ENCODE results near the gene WNK2. TPM values are rescaled to one million over a fixed set of nuclear protein-coding genes. Genes with fewer than 3 reads are reported as not detected.

WNK2 gene
- total and polyA plus RNA-seq, 2 donors (not counting 3 experiments of a cell fraction or from before 2014, with no cell fraction given) = not detected

GRCh38 chr9:93247892-93248291 lies 64.0 kb downstream of the WNK2 start:
- intact Hi-C loops (cut with micrococcal nuclease) (no loop called here), dilution Hi-C loops (cut with MboI; ENCODE audit: extremely low pct_ligation_motif_present, low sequenced_read_pairs) (no loop called here)
- TF ChIP-seq MAX (IDR thresholded peaks at IDR 0.05; ENCODE audit: insufficient read depth, insufficient read length) = no peak
- no peak for TF ChIP-seq JUN (IDR thresholded peaks at IDR 0.05; ENCODE audit: borderline replicate concordance, insufficient read depth, insufficient read length, low read depth)
- no peak for TF ChIP-seq EZH2 (IDR thresholded peaks at IDR 0.05; ENCODE audit: borderline replicate concordance, low read depth, low read length, severe bottlenecking)
- no peak for TF ChIP-seq MYC (IDR thresholded peaks at IDR 0.05; ENCODE audit: low read depth, low read length)
- H4K20me1 ChIP-seq (replicated peaks; ENCODE audit: control insufficient read depth, extremely low read depth, insufficient read depth, low read length) = no peaks in the 10 kb centered on the region
- no peak for FAIRE-seq
- H3K79me2 ChIP-seq (ENCODE audit: control insufficient read depth, insufficient read depth, low read length) = no peaks in the 10 kb centered on the region
- no peak overlapping the region for H2AFZ ChIP-seq (ENCODE audit: low read depth, low read length)
- ChIA-PET POLR2A (no interaction called here), CTCF (no interaction called here)
- BruUV-seq (replicated peaks) = no TSS peak
- no peak overlapping the region for H3K27ac ChIP-seq (ENCODE audit: insufficient read depth, low read depth, low read length)
- H3K4me2 ChIP-seq (ENCODE audit: insufficient read depth, low read length) = no peak overlapping the region
- H3K9ac ChIP-seq (replicated peaks; ENCODE audit: extremely low read depth, insufficient read depth, low read length) = no peak overlapping the region
- no peaks in the 10 kb centered on the region for H3K27me3 ChIP-seq (ENCODE audit: control insufficient read depth in 2 of 2, insufficient read depth in 2 of 2, low read length in 2 of 2)
- no peaks in the 10 kb centered on the region for H3K9me1 ChIP-seq (replicated peaks; ENCODE audit: control insufficient read depth, extremely low read depth, insufficient read depth, low read length)
- H3K9me3 ChIP-seq (replicated peaks; ENCODE audit: control insufficient read depth, insufficient read depth, low read length) = no peaks in the 10 kb centered on the region
- no peaks in the 10 kb centered on the region for H3K36me3 ChIP-seq (ENCODE audit: control insufficient read depth in 2 of 2, extremely low read depth in 1 of 2, insufficient read depth in 2 of 2, low read length in 2 of 2)
- DNase-seq (ENCODE audit: low read depth, low spot score) = no peak
- H3K4me1 ChIP-seq (ENCODE audit: control insufficient read depth, extremely low read depth, insufficient read depth, low read length) = no peaks in the 10 kb centered on the region
- no peak overlapping the region for H3K4me3 ChIP-seq (replicated peaks in 1 of 3; ENCODE audit: insufficient read depth in 1 of 3, low read depth in 1 of 3, low read length in 3 of 3)

GRCh38 chr9:93248386-93249040 lies 64.6 kb downstream of the WNK2 start:
- ChIA-PET CTCF (no interaction called here), POLR2A (no interaction called here)
- Histone ChIP-seq H4K20me1 (replicated peaks; ENCODE audit: control insufficient read depth, extremely low read depth, insufficient read depth, low read length) (no peaks in the 10 kb centered on the region), H3K27me3 (ENCODE audit: control insufficient read depth in 2 of 2, insufficient read depth in 2 of 2, low read length in 2 of 2) (no peaks in the 10 kb centered on the region), H3K9ac (replicated peaks; ENCODE audit: extremely low read depth, insufficient read depth, low read length) (no peak overlapping the region), H3K9me1 (replicated peaks; ENCODE audit: control insufficient read depth, extremely low read depth, insufficient read depth, low read length) (no peaks in the 10 kb centered on the region), H3K79me2 (ENCODE audit: control insufficient read depth, insufficient read depth, low read length) (no peaks in the 10 kb centered on the region), H3K4me1 (ENCODE audit: control insufficient read depth, extremely low read depth, insufficient read depth, low read length) (no peaks in the 10 kb centered on the region), H2AFZ (ENCODE audit: low read depth, low read length) (no peak overlapping the region), H3K27ac (ENCODE audit: insufficient read depth, low read depth, low read length) (no peak overlapping the region), H3K4me2 (ENCODE audit: insufficient read depth, low read length) (no peak overlapping the region), H3K9me3 (replicated peaks; ENCODE audit: control insufficient read depth, insufficient read depth, low read length) (no peaks in the 10 kb centered on the region), H3K4me3 (replicated peaks in 1 of 3; ENCODE audit: insufficient read depth in 1 of 3, low read depth in 1 of 3, low read length in 3 of 3) (no peak overlapping the region), H3K36me3 (ENCODE audit: control insufficient read depth in 2 of 2, extremely low read depth in 1 of 2, insufficient read depth in 2 of 2, low read length in 2 of 2) (no peaks in the 10 kb centered on the region)
- BruUV-seq (replicated peaks) = no TSS peak
- intact Hi-C loops (cut with micrococcal nuclease) (no loop called here), dilution Hi-C loops (cut with MboI; ENCODE audit: extremely low pct_ligation_motif_present, low sequenced_read_pairs) (no loop called here)
- TF ChIP-seq GATA2 (IDR thresholded peaks at IDR 0.05; ENCODE audit: insufficient read depth, insufficient read length, low read depth, low read length) (no peak), MAX (IDR thresholded peaks at IDR 0.05; ENCODE audit: insufficient read depth, insufficient read length) (no peak), POLR2AphosphoS5 (IDR thresholded peaks at IDR 0.05; ENCODE audit: insufficient read depth, low read depth, low read length) (no peak), EZH2 (IDR thresholded peaks at IDR 0.05; ENCODE audit: borderline replicate concordance, low read depth, low read length, severe bottlenecking) (no peak), FOS (IDR thresholded peaks at IDR 0.05; ENCODE audit: borderline replicate concordance, insufficient read depth, low read length) (no peak)
- TF ChIP-seq, protein P1, sequence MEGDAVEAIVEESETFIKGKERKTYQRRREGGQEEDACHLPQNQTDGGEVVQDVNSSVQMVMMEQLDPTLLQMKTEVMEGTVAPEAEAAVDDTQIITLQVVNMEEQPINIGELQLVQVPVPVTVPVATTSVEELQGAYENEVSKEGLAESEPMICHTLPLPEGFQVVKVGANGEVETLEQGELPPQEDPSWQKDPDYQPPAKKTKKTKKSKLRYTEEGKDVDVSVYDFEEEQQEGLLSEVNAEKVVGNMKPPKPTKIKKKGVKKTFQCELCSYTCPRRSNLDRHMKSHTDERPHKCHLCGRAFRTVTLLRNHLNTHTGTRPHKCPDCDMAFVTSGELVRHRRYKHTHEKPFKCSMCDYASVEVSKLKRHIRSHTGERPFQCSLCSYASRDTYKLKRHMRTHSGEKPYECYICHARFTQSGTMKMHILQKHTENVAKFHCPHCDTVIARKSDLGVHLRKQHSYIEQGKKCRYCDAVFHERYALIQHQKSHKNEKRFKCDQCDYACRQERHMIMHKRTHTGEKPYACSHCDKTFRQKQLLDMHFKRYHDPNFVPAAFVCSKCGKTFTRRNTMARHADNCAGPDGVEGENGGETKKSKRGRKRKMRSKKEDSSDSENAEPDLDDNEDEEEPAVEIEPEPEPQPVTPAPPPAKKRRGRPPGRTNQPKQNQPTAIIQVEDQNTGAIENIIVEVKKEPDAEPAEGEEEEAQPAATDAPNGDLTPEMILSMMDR (IDR thresholded peaks at IDR 0.05; ENCODE audit: extremely low read depth in 1 of 2, insufficient read depth in 1 of 2, low read depth in 1 of 2, low read length in 2 of 2) = no peak
- FAIRE-seq = no peak
- no peak for DNase-seq (ENCODE audit: low read depth, low spot score)

All from endothelial cell of umbilical vein (primary cell).